Activated T-helper 17 cell treated with anti-CD3 and anti-CD28 coated beads, Interleukin-2, amount 50 U/mL, for 72 hours (primary cell): ENCODE data around the gene LRR1. TPM values are rescaled to one million over a fixed set of nuclear protein-coding genes. Genes with fewer than 3 reads are reported as not detected.
"Not testable (repeated sequence)": the region's sequence is repeated elsewhere in the genome, so short reads cannot be mapped to it uniquely, and the experiment has no call there.

Experiments
- ATAC-seq: fragments of 150-1000 bp; cut with Tn5 transposase; replicated peaks from 2 replicates; pipeline ENCODE4 v1.10.0; 2021; ENCODE audit warnings: mild to moderate bottlenecking, moderate library complexity
- H3K27ac Mint-ChIP-seq: one replicate; pipeline ENCODE4 v1.8.0; 2022; ENCODE audit warnings: mixed read lengths
- H3K27me3 Mint-ChIP-seq: one replicate; pipeline ENCODE4 v1.8.0; 2022; ENCODE audit warnings: mixed read lengths
- H3K36me3 Mint-ChIP-seq: one replicate; pipeline ENCODE4 v1.8.0; 2022; ENCODE audit warnings: low read depth, mild to moderate bottlenecking, mixed read lengths
- H3K4me1 Mint-ChIP-seq: one replicate; pipeline ENCODE4 v1.8.0; 2022; ENCODE audit warnings: mixed read lengths
- H3K4me3 Mint-ChIP-seq: one replicate; pipeline ENCODE4 v1.8.0; 2022; ENCODE audit warnings: mild to moderate bottlenecking, mixed read lengths
- H3K9me3 Mint-ChIP-seq: one replicate; pipeline ENCODE4 v1.8.0; 2022; ENCODE audit warnings: mixed read lengths
- total RNA-seq, 2 donors: library from RNA; stranded (reverse); gene quantifications; one replicate each; pipeline ENCODE4 v1.2.3, GENCODE V29; 2022

Gene LRR1
- total RNA-seq, 2 donors from 2014 or later: 29.6 to 62.2 TPM

- H3K4me3 Mint-ChIP-seq: peak overlapping the region; percentile 95
- no peaks in the 10 kb centered on the region for H3K27me3 Mint-ChIP-seq
- no peaks in the 10 kb centered on the region for H3K9me3 Mint-ChIP-seq
- peaks cover 98% of the 10 kb centered on the region for H3K36me3 Mint-ChIP-seq
- H3K27ac Mint-ChIP-seq: peak overlapping the region; percentile 99
- peaks cover 48% of the 10 kb centered on the region for H3K4me1 Mint-ChIP-seq
- ATAC-seq: no peak
Measured at GRCh38 chr14:49581209-49582112, 17.3 kb upstream of the LRR1 start.

- Mint-ChIP-seq H3K27ac (peak overlapping the region; percentile 99), H3K36me3 (peaks cover 95% of the 10 kb centered on the region)
Measured at GRCh38 chr14:49582113-49582977, 16.4 kb upstream of the LRR1 start.

GRCh38 chr14:49583629-49584028 is 15.1 kb upstream of the LRR1 start:
- Mint-ChIP-seq H3K36me3 (peaks cover 82% of the 10 kb centered on the region), H3K27ac (peak overlapping the region; percentile 99), H3K4me1 (peaks cover 38% of the 10 kb centered on the region), H3K27me3 (no peaks in the 10 kb centered on the region), H3K4me3 (peak overlapping the region; percentile 95), H3K9me3 (no peaks in the 10 kb centered on the region)
- no peak for ATAC-seq

More at GRCh38 chr14:49582113-49582977, 16.4 kb upstream of the LRR1 start:
- Mint-ChIP-seq H3K27me3 (no peaks in the 10 kb centered on the region), H3K4me3 (peak overlapping the region; percentile 95), H3K4me1 (peaks cover 45% of the 10 kb centered on the region), H3K9me3 (no peaks in the 10 kb centered on the region)
- ATAC-seq: no peak

GRCh38 chr14:49584058-49584457 is 14.7 kb upstream of the LRR1 start:
- Mint-ChIP-seq H3K9me3 (no peaks in the 10 kb centered on the region), H3K36me3 (peaks cover 77% of the 10 kb centered on the region), H3K27ac (peak overlapping the region; percentile 99), H3K4me3 (peak overlapping the region; percentile 95), H3K4me1 (peaks cover 38% of the 10 kb centered on the region), H3K27me3 (no peaks in the 10 kb centered on the region)
- ATAC-seq: no peak

- ATAC-seq, H3K9me3 Mint-ChIP-seq, H3K27me3 Mint-ChIP-seq: not testable (repeated sequence)
- Mint-ChIP-seq H3K27ac (peak overlapping the region; percentile 99), H3K4me3 (peak overlapping the region; percentile 95), H3K36me3 (peaks cover 67% of the 10 kb centered on the region), H3K4me1 (peaks cover 38% of the 10 kb centered on the region)
Measured at GRCh38 chr14:49584981-49585640, 13.6 kb upstream of the LRR1 start.

- no peaks in the 10 kb centered on the region for H3K9me3 Mint-ChIP-seq
- ATAC-seq: peak; percentile 91
Measured at GRCh38 chr14:49585803-49586672, 12.7 kb upstream of the LRR1 start, which contains the start of gene RPS29. Gene RPS29 (minus strand): TSS chr14:49586380. CDS start chr14:49586346, 34 bp downstream.

GRCh38 chr14:49586673-49587460 is 11.9 kb upstream of the LRR1 start:
- Mint-ChIP-seq H3K9me3 (no peaks in the 10 kb centered on the region), H3K36me3 (peaks cover 52% of the 10 kb centered on the region), H3K4me1 (peaks cover 27% of the 10 kb centered on the region), H3K27me3 (no peaks in the 10 kb centered on the region), H3K27ac (peak overlapping the region; percentile 99), H3K4me3 (peak overlapping the region; percentile 95)
- ATAC-seq: peak; percentile 38

More at GRCh38 chr14:49585803-49586672, 12.7 kb upstream of the LRR1 start, which contains the start of gene RPS29:
- H3K4me3 Mint-ChIP-seq: peak within 1 kb of the TSS; percentile 95
- H3K27ac Mint-ChIP-seq: peak within 1 kb of the TSS; percentile 99
- no peaks in the 10 kb centered on the region for H3K27me3 Mint-ChIP-seq
- H3K36me3 Mint-ChIP-seq: peaks cover 60% of the 10 kb centered on the region
- peaks cover 33% of the 10 kb centered on the region for H3K4me1 Mint-ChIP-seq

- Mint-ChIP-seq H3K36me3 (peaks cover 26% of the 10 kb centered on the region), H3K27ac (no peak overlapping the region), H3K4me1 (peaks cover 11% of the 10 kb centered on the region), H3K9me3 (no peaks in the 10 kb centered on the region), H3K4me3 (no peak overlapping the region), H3K27me3 (no peaks in the 10 kb centered on the region)
- no peak for ATAC-seq
Measured at GRCh38 chr14:49589387-49589786, 9.4 kb upstream of the LRR1 start.

- H3K4me1 Mint-ChIP-seq: peaks cover 4% of the 10 kb centered on the region
- H3K9me3 Mint-ChIP-seq: no peaks in the 10 kb centered on the region
- peaks cover 3% of the 10 kb centered on the region for H3K36me3 Mint-ChIP-seq
- ATAC-seq: no peak
- H3K27me3 Mint-ChIP-seq: no peaks in the 10 kb centered on the region
- no peak overlapping the region for H3K27ac Mint-ChIP-seq
- no peak overlapping the region for H3K4me3 Mint-ChIP-seq
Measured at GRCh38 chr14:49593016-49593415, 5.7 kb upstream of the LRR1 start.

GRCh38 chr14:49594347-49595091 is 4.2 kb upstream of the LRR1 start:
- no peak for ATAC-seq
- Mint-ChIP-seq H3K36me3 (peaks cover 14% of the 10 kb centered on the region), H3K9me3 (no peaks in the 10 kb centered on the region), H3K4me1 (peaks cover 3% of the 10 kb centered on the region), H3K27me3 (no peaks in the 10 kb centered on the region), H3K27ac (no peak overlapping the region), H3K4me3 (no peak overlapping the region)

- Mint-ChIP-seq H3K4me1 (peaks cover 10% of the 10 kb centered on the region), H3K9me3 (no peaks in the 10 kb centered on the region), H3K27ac (peak overlapping the region; percentile 98), H3K27me3 (no peaks in the 10 kb centered on the region), H3K4me3 (peak overlapping the region; percentile 99), H3K36me3 (peaks cover 37% of the 10 kb centered on the region)
- peak; percentile 19 for ATAC-seq
Measured at GRCh38 chr14:49598189-49598484, 603 bp upstream of the LRR1 start.

GRCh38 chr14:49607583-49607982 is 8.8 kb downstream of the LRR1 start:
- Mint-ChIP-seq H3K27me3 (no peaks in the 10 kb centered on the region), H3K4me1 (peaks cover 5% of the 10 kb centered on the region), H3K27ac (no peak overlapping the region), H3K36me3 (peaks cover 62% of the 10 kb centered on the region), H3K4me3 (no peak overlapping the region), H3K9me3 (no peaks in the 10 kb centered on the region)
- ATAC-seq: no peak
